ENCODE results near the gene CHST9. TPM values are rescaled to one million over a fixed set of nuclear protein-coding genes. Genes with fewer than 3 reads are reported as not detected.
"Not testable (repeated sequence)": the region's sequence is repeated elsewhere in the genome, so short reads cannot be mapped to it uniquely, and the experiment has no call there.

Gene CHST9
- polyA plus RNA-seq, 1 donor: 11.1 TPM

- H3K4me3 ChIP-seq (ENCODE audit: low read length): no peak overlapping the region
- H3K27ac ChIP-seq (ENCODE audit: low read length): no peak overlapping the region
- H3K27me3 ChIP-seq (ENCODE audit: control insufficient read depth, insufficient read depth, low read length): peaks cover 2% of the 10 kb centered on the region
- no peaks in the 10 kb centered on the region for H3K36me3 ChIP-seq (ENCODE audit: control insufficient read depth, insufficient read depth, low read length)
- no peaks in the 10 kb centered on the region for H3K4me1 ChIP-seq (ENCODE audit: control insufficient read depth, insufficient read depth, low read length)
- no peak for DNase-seq
- WGBS (ENCODE audit: insufficient coverage, low lambda C conversion rate): 92% methylated on average over 2 of the region's 4 CpGs
- no peaks in the 10 kb centered on the region for H3K9me3 ChIP-seq (ENCODE audit: control insufficient read depth, low read depth, low read length)
Observed at GRCh38 chr18:26978812-26979341, 206.2 kb downstream of the CHST9 start.

GRCh38 chr18:26977781-26978180 is 207.3 kb downstream of the CHST9 start:
- no peak for DNase-seq
- H3K9me3 ChIP-seq (ENCODE audit: control insufficient read depth, low read depth, low read length): no peaks in the 10 kb centered on the region
- no peaks in the 10 kb centered on the region for H3K4me1 ChIP-seq (ENCODE audit: control insufficient read depth, insufficient read depth, low read length)
- no peaks in the 10 kb centered on the region for H3K27me3 ChIP-seq (ENCODE audit: control insufficient read depth, insufficient read depth, low read length)
- H3K4me3 ChIP-seq (ENCODE audit: low read length): no peak overlapping the region
- no peaks in the 10 kb centered on the region for H3K36me3 ChIP-seq (ENCODE audit: control insufficient read depth, insufficient read depth, low read length)
- no peak overlapping the region for H3K27ac ChIP-seq (ENCODE audit: low read length)
- no CpG with 5 or more reads among the region's 1 CpG for WGBS (ENCODE audit: insufficient coverage, low lambda C conversion rate)

- WGBS (ENCODE audit: insufficient coverage, low lambda C conversion rate): no CpG with 5 or more reads among the region's 2 CpGs
Observed at GRCh38 chr18:26976206-26976605, 208.9 kb downstream of the CHST9 start.

DNA sequence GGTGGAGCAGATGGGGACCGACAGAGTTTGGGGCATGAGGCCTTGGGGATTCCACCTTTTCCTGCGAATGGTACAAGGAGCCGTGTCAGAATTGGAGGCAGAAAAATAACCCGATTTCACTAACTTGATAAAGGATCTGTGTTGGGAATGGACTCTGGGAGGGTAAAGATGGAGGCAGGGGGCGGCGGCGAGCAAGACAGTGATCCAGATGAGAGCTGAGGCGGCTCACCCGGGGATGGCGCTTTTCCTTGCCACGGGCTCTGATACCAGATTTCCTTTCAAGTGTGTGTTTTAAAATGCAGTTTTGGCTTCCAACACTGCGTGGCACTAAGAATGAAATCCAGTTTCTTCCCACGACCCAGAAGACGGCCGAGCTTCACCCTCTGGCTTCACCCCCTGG is 212.6 kb downstream of the CHST9 start:
- H3K36me3 ChIP-seq (ENCODE audit: control insufficient read depth, insufficient read depth, low read length); H3K4me1 ChIP-seq (ENCODE audit: control insufficient read depth, insufficient read depth, low read length); H3K27ac ChIP-seq (ENCODE audit: low read length); DNase-seq; H3K9me3 ChIP-seq (ENCODE audit: control insufficient read depth, low read depth, low read length); H3K27me3 ChIP-seq (ENCODE audit: control insufficient read depth, insufficient read depth, low read length); H3K4me3 ChIP-seq (ENCODE audit: low read length): not testable (repeated sequence)
- WGBS (ENCODE audit: insufficient coverage, low lambda C conversion rate): no CpG with 5 or more reads among the region's 15 CpGs

More at GRCh38 chr18:26976206-26976605, 208.9 kb downstream of the CHST9 start:
- H3K27me3 ChIP-seq (ENCODE audit: control insufficient read depth, insufficient read depth, low read length): no peaks in the 10 kb centered on the region
- H3K27ac ChIP-seq (ENCODE audit: low read length): no peak overlapping the region
- no peaks in the 10 kb centered on the region for H3K4me1 ChIP-seq (ENCODE audit: control insufficient read depth, insufficient read depth, low read length)
- H3K36me3 ChIP-seq (ENCODE audit: control insufficient read depth, insufficient read depth, low read length): no peaks in the 10 kb centered on the region
- no peak overlapping the region for H3K4me3 ChIP-seq (ENCODE audit: low read length)
- no peak for DNase-seq
- H3K9me3 ChIP-seq (ENCODE audit: control insufficient read depth, low read depth, low read length): no peaks in the 10 kb centered on the region

DNA sequence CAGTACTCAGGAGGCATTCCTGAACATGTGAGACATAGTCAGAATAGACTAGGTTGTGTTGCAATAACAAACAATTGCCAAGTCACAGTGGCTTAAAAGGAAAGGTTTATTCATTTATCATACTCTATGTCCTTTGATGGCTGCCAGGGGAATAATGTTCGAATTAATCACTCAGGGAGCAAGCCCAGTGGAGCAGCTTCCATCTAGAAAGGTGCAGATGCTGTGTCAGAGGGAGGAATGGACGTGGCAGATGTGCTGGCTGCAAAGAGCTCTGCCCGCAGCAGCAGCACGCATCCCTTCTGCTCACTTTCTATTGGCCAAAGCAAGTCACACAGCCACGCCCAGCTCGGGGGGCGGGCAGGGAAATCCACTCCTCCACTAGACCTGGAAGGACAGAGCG is 213.7 kb downstream of the CHST9 start:
- Histone ChIP-seq H3K27me3 (ENCODE audit: control insufficient read depth, insufficient read depth, low read length) (no peaks in the 10 kb centered on the region), H3K9me3 (ENCODE audit: control insufficient read depth, low read depth, low read length) (no peaks in the 10 kb centered on the region), H3K4me1 (ENCODE audit: control insufficient read depth, insufficient read depth, low read length) (no peaks in the 10 kb centered on the region), H3K4me3 (ENCODE audit: low read length) (no peak overlapping the region), H3K27ac (ENCODE audit: low read length) (no peak overlapping the region), H3K36me3 (ENCODE audit: control insufficient read depth, insufficient read depth, low read length) (no peaks in the 10 kb centered on the region)
- no CpG with 5 or more reads among the region's 8 CpGs for WGBS (ENCODE audit: insufficient coverage, low lambda C conversion rate)
- no peak for DNase-seq

- Histone ChIP-seq H3K27ac (ENCODE audit: low read length) (no peak overlapping the region), H3K4me1 (ENCODE audit: control insufficient read depth, insufficient read depth, low read length) (no peaks in the 10 kb centered on the region), H3K27me3 (ENCODE audit: control insufficient read depth, insufficient read depth, low read length) (no peaks in the 10 kb centered on the region), H3K9me3 (ENCODE audit: control insufficient read depth, low read depth, low read length) (no peaks in the 10 kb centered on the region), H3K36me3 (ENCODE audit: control insufficient read depth, insufficient read depth, low read length) (no peaks in the 10 kb centered on the region), H3K4me3 (ENCODE audit: low read length) (no peak overlapping the region)
- WGBS (ENCODE audit: insufficient coverage, low lambda C conversion rate): no CpG with 5 or more reads among the region's 4 CpGs
- no peak for DNase-seq
Observed at GRCh38 chr18:26970637-26971036, 214.5 kb downstream of the CHST9 start.

DNA sequence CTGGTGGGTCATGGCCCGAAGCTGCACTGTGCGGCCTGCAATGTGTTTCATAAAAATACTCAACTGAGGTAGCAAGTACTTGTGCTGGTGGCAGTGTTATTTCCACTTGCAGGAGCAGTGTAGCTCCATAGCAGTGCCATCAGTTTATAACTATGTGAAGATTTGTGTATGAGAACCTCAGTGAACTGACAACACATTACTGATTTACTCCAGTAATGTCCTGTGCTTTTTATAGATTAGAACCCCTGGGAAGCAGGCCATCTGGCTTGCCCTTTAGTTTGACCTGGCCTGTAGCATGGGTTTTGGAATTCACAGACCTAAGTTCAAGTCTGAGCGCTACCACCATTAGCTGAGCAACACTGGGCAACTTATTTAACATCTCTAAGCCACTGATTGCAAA is 219.9 kb downstream of the CHST9 start:
- Histone ChIP-seq H3K27ac (ENCODE audit: low read length) (no peak overlapping the region), H3K27me3 (ENCODE audit: control insufficient read depth, insufficient read depth, low read length) (no peaks in the 10 kb centered on the region), H3K36me3 (ENCODE audit: control insufficient read depth, insufficient read depth, low read length) (no peaks in the 10 kb centered on the region), H3K4me3 (ENCODE audit: low read length) (no peak overlapping the region), H3K4me1 (ENCODE audit: control insufficient read depth, insufficient read depth, low read length) (no peaks in the 10 kb centered on the region), H3K9me3 (ENCODE audit: control insufficient read depth, low read depth, low read length) (no peaks in the 10 kb centered on the region)
- no CpG with 5 or more reads among the region's 3 CpGs for WGBS (ENCODE audit: insufficient coverage, low lambda C conversion rate)
- no peak for DNase-seq

GRCh38 chr18:26963292-26963691 is 221.8 kb downstream of the CHST9 start:
- DNase-seq: no peak
- no CpG with 5 or more reads among the region's 3 CpGs for WGBS (ENCODE audit: insufficient coverage, low lambda C conversion rate)
- H3K4me3 ChIP-seq (ENCODE audit: low read length): no peak overlapping the region
- H3K27ac ChIP-seq (ENCODE audit: low read length): no peak overlapping the region
- no peaks in the 10 kb centered on the region for H3K36me3 ChIP-seq (ENCODE audit: control insufficient read depth, insufficient read depth, low read length)
- no peaks in the 10 kb centered on the region for H3K27me3 ChIP-seq (ENCODE audit: control insufficient read depth, insufficient read depth, low read length)
- H3K4me1 ChIP-seq (ENCODE audit: control insufficient read depth, insufficient read depth, low read length): no peaks in the 10 kb centered on the region
- no peaks in the 10 kb centered on the region for H3K9me3 ChIP-seq (ENCODE audit: control insufficient read depth, low read depth, low read length)

GRCh38 chr18:26961839-26962238 is 223.3 kb downstream of the CHST9 start:
- Histone ChIP-seq H3K27ac (ENCODE audit: low read length) (no peak overlapping the region), H3K9me3 (ENCODE audit: control insufficient read depth, low read depth, low read length) (no peaks in the 10 kb centered on the region), H3K27me3 (ENCODE audit: control insufficient read depth, insufficient read depth, low read length) (no peaks in the 10 kb centered on the region), H3K36me3 (ENCODE audit: control insufficient read depth, insufficient read depth, low read length) (no peaks in the 10 kb centered on the region), H3K4me1 (ENCODE audit: control insufficient read depth, insufficient read depth, low read length) (no peaks in the 10 kb centered on the region), H3K4me3 (ENCODE audit: low read length) (no peak overlapping the region)
- DNase-seq: no peak
- no CpG with 5 or more reads among the region's 3 CpGs for WGBS (ENCODE audit: insufficient coverage, low lambda C conversion rate)

DNA sequence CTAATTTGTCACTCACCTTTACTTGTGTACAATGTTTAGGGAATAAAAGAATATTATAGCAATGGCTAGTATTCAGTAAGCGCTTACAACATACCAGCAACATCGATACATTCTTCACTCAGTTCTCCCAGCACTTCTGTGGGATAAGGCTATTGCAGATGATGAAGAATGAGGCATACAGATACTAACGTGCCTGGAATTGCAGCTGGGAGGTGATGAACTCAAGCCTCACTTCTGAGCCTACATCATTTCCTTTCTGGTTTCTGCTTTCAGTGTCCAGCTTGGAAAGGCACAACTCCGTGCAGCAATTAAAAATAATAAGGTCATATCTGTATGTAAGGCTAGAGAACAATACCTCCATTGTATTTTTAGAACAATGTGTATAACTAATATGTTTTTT is 224.2 kb downstream of the CHST9 start:
- no peak overlapping the region for H3K27ac ChIP-seq (ENCODE audit: low read length)
- WGBS (ENCODE audit: insufficient coverage, low lambda C conversion rate): 40% methylated on average over 1 of the region's 4 CpGs
- no peaks in the 10 kb centered on the region for H3K9me3 ChIP-seq (ENCODE audit: control insufficient read depth, low read depth, low read length)
- no peak overlapping the region for H3K4me3 ChIP-seq (ENCODE audit: low read length)
- H3K4me1 ChIP-seq (ENCODE audit: control insufficient read depth, insufficient read depth, low read length): no peaks in the 10 kb centered on the region
- H3K36me3 ChIP-seq (ENCODE audit: control insufficient read depth, insufficient read depth, low read length): no peaks in the 10 kb centered on the region
- DNase-seq: no peak
- H3K27me3 ChIP-seq (ENCODE audit: control insufficient read depth, insufficient read depth, low read length): no peaks in the 10 kb centered on the region

GRCh38 chr18:26956863-26957262 is 228.2 kb downstream of the CHST9 start:
- Histone ChIP-seq H3K4me1 (ENCODE audit: control insufficient read depth, insufficient read depth, low read length) (no peaks in the 10 kb centered on the region), H3K9me3 (ENCODE audit: control insufficient read depth, low read depth, low read length) (no peaks in the 10 kb centered on the region), H3K36me3 (ENCODE audit: control insufficient read depth, insufficient read depth, low read length) (no peaks in the 10 kb centered on the region), H3K4me3 (ENCODE audit: low read length) (no peak overlapping the region), H3K27me3 (ENCODE audit: control insufficient read depth, insufficient read depth, low read length) (no peaks in the 10 kb centered on the region), H3K27ac (ENCODE audit: low read length) (no peak overlapping the region)
- no peak for DNase-seq
- 60% methylated on average over 1 of the region's 4 CpGs for WGBS (ENCODE audit: insufficient coverage, low lambda C conversion rate)
